CD4-positive, alpha-beta T cell treated with Interferon gamma for 1 hour (primary cell): ENCODE results near the gene SS18L1.

Source experiments
- DNase-seq: peaks from one replicate; pipeline ENCODE4 v3.0.0-alpha.2; 2020

SS18L1 gene

DNA sequence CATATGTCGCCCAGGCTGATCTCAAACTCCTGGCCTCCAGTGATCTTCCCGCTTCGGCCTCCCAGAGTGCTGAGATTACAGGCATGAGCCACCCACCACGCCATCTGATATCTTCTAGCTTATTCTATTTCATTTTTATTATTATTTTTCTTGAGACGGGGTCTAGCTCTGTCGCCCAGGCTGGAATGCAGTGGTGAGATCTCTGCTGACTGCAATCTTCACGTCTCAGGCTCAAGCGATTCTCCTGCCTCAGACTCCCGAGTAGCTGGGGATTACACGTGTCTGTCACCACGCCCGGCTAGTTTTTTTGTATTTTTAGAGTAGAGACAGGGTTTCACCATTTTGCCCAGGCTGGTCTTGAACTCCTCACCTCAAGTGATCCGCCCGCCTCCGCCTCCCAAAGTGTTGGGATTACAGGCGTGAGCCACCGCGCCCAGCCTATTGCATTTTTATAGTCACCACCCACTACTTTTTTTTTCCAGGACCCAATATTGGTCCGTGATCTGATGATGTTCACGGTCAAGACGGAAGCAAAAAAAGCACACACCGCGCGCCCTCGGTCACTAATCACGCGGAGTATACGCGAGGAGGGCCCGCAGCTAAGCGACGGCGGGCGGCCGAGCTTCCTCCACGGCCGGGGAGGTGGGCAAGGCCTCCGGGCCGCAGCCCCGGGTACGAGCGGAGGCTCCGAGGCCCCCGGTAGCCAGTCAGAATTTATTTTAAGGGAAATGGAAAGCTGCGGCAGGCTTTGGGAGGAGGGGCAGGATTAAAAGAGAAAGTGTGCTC is 22.4 kb upstream of the SS18L1 start:
- no peak for DNase-seq

DNA sequence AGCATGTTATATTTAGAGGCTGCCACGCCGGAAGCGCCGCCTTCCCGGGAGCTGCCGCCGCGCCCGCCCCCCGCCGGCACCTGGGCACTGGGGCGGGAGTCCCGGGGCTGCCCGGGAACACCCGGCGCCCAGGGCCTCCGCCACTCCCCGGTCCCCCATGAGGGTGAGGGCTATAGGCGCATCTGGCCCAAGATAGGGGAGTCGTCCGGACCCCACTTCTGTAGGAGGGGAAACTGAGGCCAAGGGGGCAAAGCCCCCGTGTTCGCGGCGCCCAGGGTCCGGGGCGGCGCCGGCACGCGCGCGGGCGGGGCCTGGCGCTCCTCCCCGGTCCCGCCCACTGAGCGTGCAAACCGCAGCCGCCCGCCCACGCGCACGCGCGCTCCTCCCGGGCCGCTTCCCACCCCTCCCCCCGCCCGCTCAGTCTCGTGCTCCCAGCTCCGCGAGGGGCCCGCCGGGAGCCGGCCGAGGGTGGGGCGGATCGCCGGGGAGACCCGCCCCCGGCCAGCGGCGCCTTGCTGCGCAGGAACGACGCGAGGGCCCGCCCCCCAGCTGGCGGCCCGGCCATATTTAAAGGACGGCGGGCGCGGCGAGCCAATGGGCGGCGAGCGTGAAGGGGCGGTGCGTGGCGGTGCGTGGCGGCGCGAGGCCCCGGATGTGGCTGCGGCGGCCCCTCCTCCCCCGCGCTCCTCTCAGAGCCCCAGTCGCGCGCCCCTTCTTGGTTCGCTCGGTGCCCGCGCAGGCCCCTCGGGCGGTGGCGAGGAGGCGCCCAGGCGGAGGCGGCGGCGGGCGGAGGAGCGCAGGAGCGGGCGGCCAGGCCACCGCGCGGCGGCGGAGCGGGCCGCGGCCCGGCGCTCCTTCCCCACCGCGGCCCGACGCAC is 21.6 kb upstream of the SS18L1 start, which contains the start of gene LSM14B:
LSM14B (plus strand) TSS at position 700 of the 878 bp plus-strand sequence. CDS start 192 bp downstream, outside the sequence.
- DNase-seq = peak; percentile 97

DNA sequence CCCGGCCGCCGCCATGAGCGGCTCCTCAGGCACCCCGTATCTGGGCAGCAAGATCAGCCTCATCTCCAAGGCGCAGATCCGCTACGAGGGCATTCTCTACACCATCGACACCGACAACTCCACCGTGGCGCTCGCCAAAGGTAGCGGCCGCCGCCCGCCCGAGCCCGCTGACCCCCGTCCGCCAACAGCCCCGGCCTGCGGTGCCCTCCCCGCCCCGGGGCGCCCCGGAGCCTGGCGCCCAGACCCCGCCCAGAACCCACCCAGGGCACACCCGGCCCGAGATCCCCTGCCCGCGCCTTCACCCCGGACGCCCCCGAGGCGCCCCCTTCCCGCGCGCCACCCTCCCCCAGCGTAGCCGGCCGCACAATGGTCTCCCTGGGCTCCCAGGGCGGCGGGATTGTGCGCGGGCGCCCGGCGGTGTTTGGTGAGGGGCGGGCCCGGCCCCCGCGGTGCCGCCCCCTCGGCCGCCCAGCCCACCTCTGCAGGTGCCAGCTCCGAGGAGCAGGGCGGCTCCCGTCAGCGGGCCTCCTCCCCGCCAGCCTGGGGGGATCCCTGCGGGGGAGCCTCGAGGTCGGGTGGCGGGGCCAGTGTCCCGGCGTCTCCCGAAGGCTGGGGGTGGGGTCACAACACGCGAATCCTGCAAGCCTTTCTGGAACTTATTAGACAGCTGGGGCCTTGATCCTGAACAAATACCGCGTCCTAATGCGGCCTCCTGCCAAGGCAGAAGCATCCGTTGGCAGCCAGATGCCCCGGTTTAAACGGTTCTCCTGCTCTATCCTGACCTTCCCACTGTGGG is 20.7 kb upstream of the SS18L1 start:
- peak; percentile 31 for DNase-seq

DNA sequence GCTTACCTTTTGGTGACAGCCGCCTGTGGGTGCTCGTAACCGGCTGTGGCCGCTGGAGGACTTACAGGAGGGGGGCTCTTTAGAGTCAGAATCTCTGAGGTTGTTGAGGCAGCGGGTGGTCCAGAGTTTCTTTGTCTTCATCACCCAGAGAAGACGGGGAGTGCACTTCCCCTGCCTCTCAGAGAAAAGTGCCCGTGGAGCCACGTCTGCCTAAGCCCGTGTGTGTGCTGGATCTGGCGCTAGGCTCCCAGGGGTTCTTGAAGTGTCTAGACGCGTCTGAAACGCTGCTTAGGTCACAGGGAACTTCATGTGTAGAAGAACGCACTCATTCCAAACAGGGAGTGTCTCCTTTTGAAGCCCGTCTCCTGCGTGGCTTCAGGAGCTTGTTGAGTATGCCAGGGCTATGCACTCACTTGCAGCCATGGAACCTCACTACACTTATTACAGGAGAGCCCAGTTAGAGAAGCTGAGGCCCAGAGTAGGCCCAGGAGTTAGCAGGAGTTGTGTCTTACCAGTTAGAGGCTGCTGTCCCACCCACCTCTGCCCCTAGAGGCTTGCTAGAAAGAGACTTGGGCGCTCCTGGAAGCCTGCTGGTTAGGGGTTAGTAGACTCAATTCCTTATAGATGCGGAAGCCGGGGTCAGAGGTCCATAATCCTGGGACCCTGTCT is 20.0 kb upstream of the SS18L1 start:
- DNase-seq = no peak

DNA sequence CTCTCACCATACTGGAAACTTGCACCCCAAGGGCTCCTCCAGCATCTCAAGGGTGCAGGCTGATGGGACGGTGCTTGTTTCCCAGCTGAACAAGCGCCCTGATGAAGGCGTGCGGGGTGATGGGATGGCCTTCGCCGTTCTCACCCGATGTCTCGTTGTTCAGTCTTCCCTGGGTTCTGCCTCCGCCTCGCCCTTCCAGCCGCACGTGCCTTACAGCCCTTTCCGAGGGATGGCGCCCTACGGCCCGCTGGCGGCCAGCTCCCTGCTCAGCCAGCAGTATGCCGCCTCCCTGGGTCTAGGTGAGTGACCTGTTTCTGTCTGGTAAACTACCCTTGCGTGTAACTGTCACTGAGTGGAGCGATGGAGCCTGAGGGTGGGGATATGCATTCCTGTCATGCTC is 17.4 kb upstream of the SS18L1 start:
- DNase-seq = no peak

DNA sequence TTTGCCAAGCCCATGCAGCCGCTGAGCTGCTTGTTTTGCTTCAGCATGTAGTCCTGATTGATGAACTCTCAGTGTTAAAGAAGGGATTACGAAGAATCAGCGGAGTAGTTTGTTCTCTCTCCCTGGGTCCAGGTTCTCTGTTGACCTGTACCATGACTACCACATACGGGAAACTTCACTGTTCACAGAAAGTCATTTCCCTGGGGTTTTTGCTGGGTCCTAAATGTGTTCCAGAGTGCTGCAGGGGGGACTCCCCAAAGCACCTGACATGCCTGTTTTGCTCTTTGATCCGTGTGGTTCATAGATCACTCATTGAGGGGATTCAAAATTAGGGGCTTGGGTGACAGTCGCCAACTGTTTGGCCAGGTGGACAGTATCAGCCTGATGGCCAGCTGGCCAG is 15.8 kb upstream of the SS18L1 start:
- DNase-seq = no peak

DNA sequence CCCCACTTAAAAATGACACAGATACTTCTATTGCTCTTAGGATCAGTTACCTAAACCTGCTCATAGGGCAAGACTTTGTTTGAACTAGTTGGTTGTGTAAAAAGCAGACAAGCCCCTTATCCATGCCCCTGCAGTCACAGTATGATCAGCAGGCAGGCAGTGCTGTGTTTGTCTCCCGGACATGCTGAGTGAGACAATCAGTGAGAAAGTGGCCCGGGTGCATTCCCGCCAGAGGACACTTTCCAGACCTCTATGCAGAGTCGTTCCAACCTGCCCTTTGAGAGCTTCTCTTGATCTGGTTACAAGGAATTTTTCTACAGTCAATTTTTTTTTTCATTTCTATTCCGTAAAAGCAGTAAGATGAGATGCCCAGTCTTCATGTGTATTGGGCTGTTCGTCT is 15.1 kb upstream of the SS18L1 start:
- no peak for DNase-seq

DNA sequence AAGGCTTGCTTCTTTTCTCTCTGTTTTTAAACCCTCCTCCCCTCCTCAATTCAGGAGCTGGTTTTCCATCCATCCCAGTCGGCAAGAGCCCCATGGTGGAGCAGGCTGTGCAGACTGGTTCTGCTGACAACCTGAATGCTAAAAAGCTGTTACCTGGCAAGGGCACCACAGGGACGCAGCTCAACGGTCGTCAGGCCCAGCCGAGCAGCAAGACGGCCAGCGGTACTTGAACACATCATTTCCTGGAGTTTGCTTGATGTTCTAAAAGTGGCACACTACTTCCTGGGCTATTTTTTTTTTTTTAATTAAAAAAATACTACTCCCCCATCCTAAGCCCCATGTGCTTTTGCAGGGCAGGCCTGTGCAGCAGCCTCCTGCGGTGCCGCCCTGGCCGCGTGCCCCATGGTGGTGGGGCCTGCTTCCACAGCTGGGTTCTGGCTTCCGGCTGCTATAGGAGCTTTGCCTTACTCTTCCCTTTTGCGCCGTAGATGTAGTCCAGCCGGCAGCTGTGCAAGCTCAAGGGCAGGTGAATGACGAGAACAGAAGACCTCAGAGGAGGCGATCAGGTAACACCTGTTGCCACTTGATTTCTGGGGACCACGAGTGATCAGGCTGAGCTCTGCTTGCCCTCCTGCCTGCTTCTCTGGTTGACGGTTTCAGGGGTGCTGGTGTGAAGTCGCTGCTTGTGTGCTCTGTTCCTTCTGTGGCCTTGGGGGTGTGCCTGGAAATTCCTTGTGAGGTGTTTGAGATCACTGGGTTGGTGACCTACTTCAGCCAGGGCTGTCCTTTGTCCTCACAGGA is 13.6 kb upstream of the SS18L1 start:
- DNase-seq = no peak

DNA sequence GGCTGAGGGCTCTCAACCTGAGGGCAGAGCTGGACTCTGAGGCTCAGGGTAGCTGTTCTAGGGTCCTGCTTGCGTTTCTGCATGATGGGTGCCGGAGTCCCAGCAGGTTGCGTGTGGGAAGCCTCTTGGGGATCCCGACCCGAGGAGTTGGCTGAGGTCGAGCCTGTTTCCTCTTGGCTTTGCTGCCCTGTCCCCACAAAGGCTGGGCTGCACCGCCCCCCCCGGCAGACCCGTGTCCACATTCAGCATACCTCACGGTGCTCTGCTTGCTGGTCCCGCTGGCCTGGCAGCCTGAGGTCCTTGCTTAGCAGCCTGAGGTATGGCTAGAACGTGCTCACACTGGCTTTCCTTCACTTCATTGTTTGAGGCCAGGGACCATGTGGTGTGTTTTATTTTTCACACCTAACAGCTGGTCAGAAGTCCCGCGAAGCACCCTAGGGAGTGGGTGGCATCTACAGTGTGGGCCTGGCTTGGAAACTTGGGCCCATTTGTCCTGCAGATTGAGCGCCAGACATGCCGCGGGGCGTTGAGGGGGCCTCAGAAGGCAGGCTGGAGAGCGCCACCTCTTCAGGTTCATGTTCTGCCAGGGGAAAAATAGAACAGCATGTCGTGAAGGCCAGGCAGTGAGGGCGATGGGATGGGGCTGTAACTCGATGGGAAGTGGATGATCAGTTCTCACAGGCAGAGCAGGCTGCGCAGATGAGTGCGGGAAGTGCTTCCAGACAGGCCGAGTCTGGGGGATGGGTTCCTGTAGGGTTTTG is 11.8 kb upstream of the SS18L1 start:
- no peak for DNase-seq

DNA sequence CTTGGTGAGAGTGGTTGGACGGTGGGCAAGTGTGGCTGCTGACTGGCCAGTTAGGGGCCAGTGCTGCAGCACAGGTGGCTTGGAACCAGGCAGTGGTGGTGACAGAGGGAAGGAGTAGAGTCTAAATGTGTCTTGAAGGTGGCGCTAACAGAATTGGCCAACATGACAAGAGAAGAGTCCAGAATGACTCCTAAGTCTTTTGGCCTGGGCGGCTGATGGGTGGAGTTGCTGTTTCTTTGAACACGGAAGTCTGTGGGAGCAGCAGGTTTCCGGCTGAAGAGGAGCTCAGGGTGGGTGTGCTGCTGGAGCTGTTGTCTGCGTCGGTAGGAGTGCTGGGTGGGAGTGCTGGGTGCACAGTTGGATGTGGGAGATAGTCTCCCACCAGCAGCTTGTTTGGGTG is 11.1 kb upstream of the SS18L1 start:
- no peak for DNase-seq

DNA sequence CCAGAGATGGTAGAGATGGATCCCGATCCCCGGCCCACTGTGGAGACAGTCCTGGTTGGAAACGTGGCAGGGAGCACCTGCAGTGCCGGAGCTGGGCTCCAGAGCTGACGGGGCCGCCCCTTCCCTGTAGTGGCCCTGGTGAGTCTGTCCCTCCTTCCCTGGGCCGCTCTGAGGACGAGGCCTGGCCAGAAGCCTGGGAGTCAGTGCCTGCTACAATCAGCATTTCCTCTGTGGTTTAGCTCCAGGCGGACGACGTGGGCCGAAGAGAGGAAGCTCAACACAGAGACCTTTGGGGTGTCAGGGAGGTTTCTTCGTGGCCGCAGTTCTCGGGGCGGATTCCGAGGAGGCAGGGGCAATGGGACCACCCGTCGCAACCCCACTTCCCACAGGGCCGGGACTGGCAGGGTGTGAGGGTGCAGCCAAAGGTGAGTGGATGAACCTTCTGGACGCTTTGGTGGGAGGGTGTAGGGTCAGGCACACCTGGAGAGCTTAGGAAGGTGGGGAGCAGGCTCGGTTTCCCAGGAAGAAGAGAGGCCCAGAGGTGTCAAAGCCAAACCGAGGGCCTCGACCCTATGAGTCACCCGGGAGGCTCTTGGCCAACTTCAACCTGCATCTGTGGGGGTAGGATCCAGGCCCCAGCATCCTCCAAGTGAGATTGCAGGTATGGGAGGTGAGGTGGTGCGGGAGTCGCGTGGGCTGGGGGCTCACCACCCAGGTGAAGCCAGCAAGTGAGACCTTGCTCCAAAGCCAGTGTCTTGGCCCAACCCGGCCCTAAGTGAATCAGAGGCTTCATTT is 10.3 kb upstream of the SS18L1 start:
- no peak for DNase-seq

DNA sequence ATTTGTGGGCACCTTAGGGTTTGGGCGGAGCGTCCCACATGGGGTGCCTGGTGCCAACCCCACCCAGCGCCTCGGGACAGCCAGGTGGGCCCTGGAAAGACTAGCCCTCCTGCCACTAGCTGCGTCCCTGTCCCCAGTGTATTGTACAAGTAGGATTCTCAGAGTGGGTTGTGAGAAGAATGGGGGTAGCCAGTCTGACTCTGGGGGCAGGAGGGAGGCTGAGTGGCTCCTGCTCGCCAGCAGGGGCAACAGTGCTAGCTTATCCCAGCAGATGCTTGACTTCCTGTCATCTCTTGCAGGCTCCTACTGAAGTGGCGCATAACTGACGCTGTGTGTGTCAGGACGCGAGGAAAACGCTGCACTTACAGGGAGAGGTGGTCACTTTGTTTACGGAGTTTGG is 9.7 kb upstream of the SS18L1 start:
- no peak for DNase-seq

DNA sequence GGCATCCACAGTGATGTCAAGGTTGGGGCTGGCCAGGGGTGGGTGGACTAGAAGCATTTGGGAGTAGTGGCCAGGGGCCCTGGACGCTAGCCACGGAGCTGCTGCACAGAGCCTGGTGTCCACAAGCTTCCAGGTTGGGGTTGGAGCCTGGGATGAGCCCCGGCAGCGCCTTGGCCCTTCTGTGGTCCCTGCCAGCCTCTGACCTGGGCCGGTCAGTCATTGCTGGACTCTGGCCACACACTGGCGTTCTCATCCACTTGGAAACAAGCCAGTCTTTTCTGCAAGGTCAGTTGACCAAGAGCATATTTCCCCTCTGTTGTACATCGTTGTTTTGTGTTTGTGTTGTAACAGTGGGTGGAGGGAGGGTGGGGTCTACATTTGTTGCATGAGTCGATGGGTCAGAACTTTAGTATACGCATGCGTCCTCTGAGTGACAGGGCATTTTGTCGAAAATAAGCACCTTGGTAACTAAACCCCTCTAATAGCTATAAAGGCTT is 8.8 kb upstream of the SS18L1 start:
- no peak for DNase-seq

DNA sequence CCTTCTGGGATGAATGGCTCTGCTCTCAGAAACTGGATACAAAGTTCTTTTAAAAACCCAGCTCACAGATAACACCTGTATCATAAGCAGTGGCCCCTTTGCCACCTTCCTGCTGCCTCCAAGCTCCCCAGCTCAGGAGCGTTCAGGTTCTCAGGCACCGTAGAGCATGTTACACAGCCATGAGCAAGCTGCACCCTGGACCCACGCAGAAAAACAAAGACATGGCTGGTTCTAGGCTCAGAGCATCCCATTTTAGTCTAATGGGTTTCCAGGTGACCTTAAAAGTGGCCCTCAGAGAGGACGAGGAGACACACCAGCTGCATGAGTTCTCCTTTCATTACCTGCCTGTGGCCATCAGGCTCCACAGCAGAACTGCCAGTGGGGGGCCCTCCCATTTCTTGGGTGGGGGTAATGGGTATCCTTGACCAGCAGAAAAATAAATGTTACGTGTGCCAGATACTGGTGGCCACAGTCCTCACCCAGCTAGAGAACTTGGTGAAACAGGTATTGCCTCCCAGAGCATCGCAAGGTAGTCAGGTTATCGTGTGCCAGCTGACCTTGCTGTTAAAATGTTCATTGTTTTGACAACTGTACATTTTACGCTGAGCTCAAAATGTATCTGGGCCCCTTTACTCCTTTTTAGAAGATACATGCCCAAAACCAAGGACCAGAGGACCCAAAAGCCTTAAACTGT is 7.8 kb upstream of the SS18L1 start:
- DNase-seq = no peak

DNA sequence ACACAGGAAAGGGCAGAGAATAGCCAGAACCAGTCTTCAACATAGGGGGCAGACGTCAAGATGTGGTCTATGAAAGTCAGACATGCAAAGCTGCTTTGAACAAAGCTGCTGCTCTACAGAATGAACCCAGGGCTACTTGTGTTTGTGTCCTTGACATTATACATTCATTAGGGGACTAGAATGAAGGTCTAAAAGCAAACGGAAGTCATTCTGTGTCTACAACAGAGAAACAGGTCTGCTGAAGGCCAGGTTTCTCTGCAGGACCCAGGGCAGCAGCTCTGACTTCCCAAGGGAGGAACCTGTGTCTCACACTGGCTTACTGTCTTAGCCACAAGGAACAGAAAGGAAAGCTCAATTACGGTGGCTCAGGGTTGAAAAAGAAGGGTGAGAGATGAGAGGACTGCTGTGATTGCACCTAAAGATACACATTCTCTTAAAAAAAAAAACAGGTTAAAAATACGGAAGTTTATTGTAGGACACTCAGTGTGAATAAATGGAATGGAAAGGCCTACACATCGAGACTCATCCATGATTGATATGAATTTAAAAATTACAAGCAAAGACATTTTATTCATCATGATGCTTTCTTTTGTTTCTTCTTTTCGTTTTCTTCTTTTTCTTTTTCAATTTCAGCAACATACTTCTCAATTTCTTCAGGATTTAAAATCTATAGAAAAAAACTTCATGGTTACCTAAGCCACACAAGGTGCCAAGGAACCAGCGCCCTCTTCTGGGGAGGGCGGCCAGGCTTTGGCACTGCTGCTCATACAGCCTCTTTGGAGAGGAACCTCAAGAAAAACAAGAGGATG is 7.1 kb upstream of the SS18L1 start:
- DNase-seq = peak; percentile 70

DNA sequence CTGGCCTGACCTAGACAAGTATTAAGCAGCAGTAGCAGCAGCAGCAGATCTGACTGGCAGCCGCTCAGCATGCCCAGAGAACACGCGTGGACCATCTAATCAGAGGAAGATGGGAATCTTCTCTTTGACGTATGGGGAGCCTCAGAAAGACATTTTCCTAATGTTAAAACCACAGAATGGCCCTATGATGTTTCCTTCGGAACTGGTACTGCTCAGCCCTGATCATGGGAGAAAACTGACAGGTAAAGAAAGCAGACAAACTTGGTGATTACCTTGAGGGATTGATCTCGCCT is 6.5 kb upstream of the SS18L1 start:
- DNase-seq = no peak

DNA sequence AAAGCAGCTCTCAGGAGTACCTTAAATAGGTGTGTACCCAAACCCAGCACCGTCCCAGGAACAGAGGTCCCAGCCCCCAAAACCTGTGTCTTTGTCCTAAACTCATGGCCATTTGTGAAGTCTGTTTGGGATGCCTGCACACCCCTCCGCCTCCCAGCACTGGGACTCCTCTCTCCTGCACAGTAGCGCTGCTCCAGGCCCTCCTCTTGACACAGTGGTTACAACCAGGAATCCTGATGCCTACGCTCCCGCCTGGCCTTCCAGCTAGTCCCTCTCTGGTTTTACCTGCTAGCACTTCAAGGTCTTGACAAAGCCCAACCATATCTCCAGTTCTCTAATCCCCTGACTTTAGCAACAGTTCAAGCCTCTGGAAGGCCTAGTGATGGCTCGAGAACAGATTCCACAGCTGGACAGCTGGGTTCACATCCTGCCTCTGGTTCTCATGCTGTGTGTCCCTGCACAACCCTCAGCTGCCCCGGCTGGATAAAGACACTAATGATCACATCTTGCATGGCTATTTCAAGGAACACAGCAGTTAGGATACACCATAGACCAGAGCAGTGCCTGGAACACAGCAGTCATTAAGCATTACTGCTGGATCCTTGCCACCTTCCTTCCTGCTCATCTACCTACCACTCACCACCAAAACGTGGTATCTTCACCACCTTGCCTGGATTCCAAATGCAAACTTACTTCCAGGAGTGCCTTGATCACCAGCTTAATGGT is 5.9 kb upstream of the SS18L1 start:
- no peak for DNase-seq

DNA sequence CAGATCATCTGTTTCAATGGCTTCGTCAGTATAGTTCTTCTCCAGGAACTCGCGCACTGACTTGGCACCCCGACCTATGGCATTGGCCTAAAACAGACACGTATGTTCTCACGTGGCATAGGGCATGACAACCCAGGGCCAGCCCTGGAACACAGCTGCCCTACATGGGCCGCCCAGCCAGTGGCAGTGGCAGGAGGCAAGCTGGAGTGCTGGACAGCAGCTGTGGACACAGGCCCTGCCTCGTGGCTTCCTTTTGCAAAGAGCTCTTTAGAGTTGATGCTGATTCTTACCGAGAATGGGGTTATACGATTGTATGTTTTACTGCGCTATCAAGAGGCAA is 5.4 kb upstream of the SS18L1 start:
- no peak for DNase-seq
